Stimulated activated naive B cell treated with anti-CD40 and anti-IgM and Interleukin-4, amounts not matched to agents 10 μg/mL and 1 μg/mL and 100 μg/mL, for 72 hours (primary cell): ENCODE measurements around the gene OCIAD2.
"Not testable (repeated sequence)": the region's sequence is repeated elsewhere in the genome, so short reads cannot be mapped to it uniquely, and the experiment has no call there.

Experiments used
- ATAC-seq, 2 donors: fragments of 150-1000 bp; cut with Tn5 transposase; replicated peaks; 2 replicates each; pipeline ENCODE4 v1.10.0; 2021; ENCODE audit warnings: moderate library complexity in 1 of 2
- DNase-seq: peaks from one replicate; pipeline ENCODE4 v3.0.0; 2021
- H3K27ac Mint-ChIP-seq: one replicate; pipeline ENCODE4 v1.8.0; 2022; ENCODE audit warnings: mild to moderate bottlenecking, mixed read lengths
- H3K27me3 Mint-ChIP-seq, 2 donors: one replicate each; pipeline ENCODE4 v1.8.0; 2022; ENCODE audit warnings: mixed read lengths in 2 of 2
- H3K36me3 Mint-ChIP-seq, 2 donors: one replicate each; pipeline ENCODE4 v1.8.0; 2022; ENCODE audit warnings: mixed read lengths in 2 of 2, mild to moderate bottlenecking in 1 of 2
- H3K4me1 Mint-ChIP-seq, 2 donors: one replicate each; pipeline ENCODE4 v1.8.0; 2022; ENCODE audit warnings: mixed read lengths in 2 of 2, mild to moderate bottlenecking in 1 of 2
- H3K4me3 Mint-ChIP-seq, 2 donors: one replicate each; pipeline ENCODE4 v1.8.0; 2022; ENCODE audit warnings: mild to moderate bottlenecking in 2 of 2, mixed read lengths in 2 of 2, moderate library complexity in 1 of 2
- H3K9me3 Mint-ChIP-seq, 2 donors: one replicate each; pipeline ENCODE4 v1.8.0; 2022; ENCODE audit warnings: mixed read lengths in 2 of 2, mild to moderate bottlenecking in 1 of 2

OCIAD2 gene

GRCh38 chr4:48924416-48924815 is 17.8 kb upstream of the OCIAD2 start:
- no peaks in the 10 kb centered on the region for H3K36me3 Mint-ChIP-seq
- ATAC-seq (no peak), DNase-seq (no peak)
- H3K27me3 Mint-ChIP-seq, result peaks cover 0 to 7% of the 10 kb centered on the region in 2 donors
- no peaks in the 10 kb centered on the region for H3K4me1 Mint-ChIP-seq
- no peak overlapping the region for H3K27ac Mint-ChIP-seq
- peaks cover 0 to 2% of the 10 kb centered on the region in 2 donors for H3K9me3 Mint-ChIP-seq
- no peak overlapping the region for H3K4me3 Mint-ChIP-seq

- H3K9me3 Mint-ChIP-seq, H3K4me1 Mint-ChIP-seq, H3K36me3 Mint-ChIP-seq, H3K27ac Mint-ChIP-seq, ATAC-seq, H3K4me3 Mint-ChIP-seq, DNase-seq: not testable (repeated sequence)
- H3K27me3 Mint-ChIP-seq, result peaks cover 0 to 10% of the 10 kb centered on the region in 2 donors
Measured at GRCh38 chr4:48923065-48923464, 16.5 kb upstream of the OCIAD2 start.

GRCh38 chr4:48914311-48914710 is 7.7 kb upstream of the OCIAD2 start:
- no peaks in the 10 kb centered on the region for H3K4me1 Mint-ChIP-seq
- no peak overlapping the region for H3K27ac Mint-ChIP-seq
- H3K4me3 Mint-ChIP-seq, result no peak overlapping the region
- peaks cover 0 to 6% of the 10 kb centered on the region in 2 donors for H3K27me3 Mint-ChIP-seq
- no peaks in the 10 kb centered on the region for H3K9me3 Mint-ChIP-seq
- DNase-seq (no peak), ATAC-seq (no peak)
- H3K36me3 Mint-ChIP-seq, result no peaks in the 10 kb centered on the region

DNA sequence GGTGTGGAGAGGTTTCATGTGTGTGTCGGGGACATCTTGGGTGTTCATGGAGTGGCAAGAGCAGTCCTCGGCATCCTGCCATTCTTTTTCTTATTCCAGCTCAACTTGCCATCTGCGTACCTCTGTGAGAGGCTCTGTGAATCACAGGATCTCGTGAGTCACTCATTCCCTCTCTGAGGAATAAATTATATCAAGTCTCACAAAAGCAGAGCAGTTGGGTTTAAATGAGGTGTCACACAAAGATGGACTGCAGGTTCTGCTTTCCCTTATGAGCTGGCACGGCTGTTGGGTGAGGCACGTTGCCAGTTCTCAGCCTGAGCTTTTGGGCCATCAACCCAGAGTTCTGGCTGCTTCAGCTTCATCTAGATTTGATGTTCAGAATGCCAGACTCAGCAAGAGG is 6.8 kb upstream of the OCIAD2 start:
- Mint-ChIP-seq H3K36me3 (no peaks in the 10 kb centered on the region), H3K4me3 (no peak overlapping the region), H3K4me1 (peaks cover 0 to 1% of the 10 kb centered on the region in 2 donors), H3K9me3 (no peaks in the 10 kb centered on the region), H3K27me3 (peaks cover 0 to 4% of the 10 kb centered on the region in 2 donors), H3K27ac (no peak overlapping the region)
- DNase-seq (no peak), ATAC-seq (no peak)

- Mint-ChIP-seq H3K4me1 (peaks cover under 1 to 3% of the 10 kb centered on the region in 2 donors), H3K4me3 (no peak overlapping the region), H3K36me3 (no peaks in the 10 kb centered on the region), H3K9me3 (no peaks in the 10 kb centered on the region), H3K27ac (no peak overlapping the region), H3K27me3 (peaks cover 0 to 4% of the 10 kb centered on the region in 2 donors)
- no peak for DNase-seq
- ATAC-seq, result no peak
Measured at GRCh38 chr4:48912349-48912748, 5.8 kb upstream of the OCIAD2 start.

DNA sequence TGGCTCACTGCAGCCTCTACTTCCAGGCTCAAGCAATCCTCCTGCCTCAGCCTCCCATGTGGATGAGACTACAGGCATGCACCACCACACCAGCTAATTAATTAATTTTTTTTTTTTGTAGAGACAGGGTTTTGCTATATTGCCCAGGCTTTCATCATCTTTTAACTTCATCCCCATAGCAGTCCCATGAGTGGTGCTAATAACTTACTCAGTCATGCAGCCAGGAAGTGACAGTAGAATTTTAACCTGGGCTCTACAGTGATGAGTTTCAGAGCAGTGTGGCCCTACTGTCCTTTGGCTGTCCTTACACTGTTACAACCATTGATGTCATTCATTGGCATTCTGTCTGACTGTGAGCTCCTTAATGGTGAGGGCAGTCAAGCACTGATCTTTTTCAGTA is 3.9 kb upstream of the OCIAD2 start:
- Mint-ChIP-seq H3K4me3 (no peak overlapping the region), H3K36me3 (peaks cover 0 to 2% of the 10 kb centered on the region in 2 donors), H3K9me3 (no peaks in the 10 kb centered on the region), H3K27ac (no peak overlapping the region), H3K4me1 (peaks cover 13 to 15% of the 10 kb centered on the region in 2 donors), H3K27me3 (peaks cover 0 to 4% of the 10 kb centered on the region in 2 donors)
- ATAC-seq (no peak), DNase-seq (no peak)

DNA sequence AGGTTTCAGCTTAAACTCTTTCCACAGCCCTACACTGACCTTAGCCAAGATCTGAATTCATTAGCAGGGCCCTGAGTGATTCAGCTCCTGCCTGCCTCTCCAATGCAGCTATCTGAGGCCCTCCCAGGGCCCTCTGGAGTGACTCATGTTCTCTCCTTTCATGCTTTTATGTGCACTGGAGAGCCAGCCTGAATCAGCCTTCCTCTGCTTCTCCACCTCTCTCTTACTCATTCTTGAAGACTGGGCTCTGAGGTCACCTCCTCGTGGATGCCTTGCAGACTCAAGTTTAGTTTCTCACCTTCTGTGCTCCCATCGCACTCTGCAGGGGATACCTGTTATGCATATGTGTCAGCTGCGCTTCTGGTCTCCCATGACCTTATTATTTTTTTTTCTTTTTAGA is 3.1 kb upstream of the OCIAD2 start:
- no peak for DNase-seq
- Mint-ChIP-seq H3K4me3 (no peak overlapping the region), H3K27ac (no peak overlapping the region), H3K36me3 (peaks cover 0 to 4% of the 10 kb centered on the region in 2 donors), H3K9me3 (no peaks in the 10 kb centered on the region), H3K27me3 (peaks cover 0 to 4% of the 10 kb centered on the region in 2 donors), H3K4me1 (peaks cover 20 to 23% of the 10 kb centered on the region in 2 donors)
- ATAC-seq, result no peak

DNA sequence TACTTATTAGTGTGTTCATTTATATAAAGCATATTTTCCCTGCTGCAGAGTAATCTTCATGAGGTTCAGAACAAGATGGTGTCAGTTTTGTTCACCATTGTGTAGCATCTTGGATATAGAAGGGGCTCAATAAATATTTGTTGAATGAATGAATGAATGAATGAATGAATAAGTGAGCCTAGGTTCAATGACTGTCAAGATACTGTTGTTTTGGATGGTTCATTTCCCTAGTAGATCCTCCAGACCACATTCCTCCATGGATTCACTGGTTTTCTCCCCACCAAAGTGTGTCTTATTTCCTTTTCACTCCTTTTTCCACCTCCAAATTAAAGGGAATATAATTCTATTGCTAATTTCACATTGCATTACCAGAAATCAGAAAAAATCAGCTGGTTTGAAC is 2.1 kb upstream of the OCIAD2 start:
- no peaks in the 10 kb centered on the region for H3K9me3 Mint-ChIP-seq
- no peak overlapping the region for H3K27ac Mint-ChIP-seq
- ATAC-seq (no peak), DNase-seq (no peak)
- peaks cover 0 to 4% of the 10 kb centered on the region in 2 donors for H3K27me3 Mint-ChIP-seq
- peaks cover 22 to 26% of the 10 kb centered on the region in 2 donors for H3K4me1 Mint-ChIP-seq
- no peak overlapping the region for H3K4me3 Mint-ChIP-seq
- H3K36me3 Mint-ChIP-seq, result peaks cover 0 to 7% of the 10 kb centered on the region in 2 donors

DNA sequence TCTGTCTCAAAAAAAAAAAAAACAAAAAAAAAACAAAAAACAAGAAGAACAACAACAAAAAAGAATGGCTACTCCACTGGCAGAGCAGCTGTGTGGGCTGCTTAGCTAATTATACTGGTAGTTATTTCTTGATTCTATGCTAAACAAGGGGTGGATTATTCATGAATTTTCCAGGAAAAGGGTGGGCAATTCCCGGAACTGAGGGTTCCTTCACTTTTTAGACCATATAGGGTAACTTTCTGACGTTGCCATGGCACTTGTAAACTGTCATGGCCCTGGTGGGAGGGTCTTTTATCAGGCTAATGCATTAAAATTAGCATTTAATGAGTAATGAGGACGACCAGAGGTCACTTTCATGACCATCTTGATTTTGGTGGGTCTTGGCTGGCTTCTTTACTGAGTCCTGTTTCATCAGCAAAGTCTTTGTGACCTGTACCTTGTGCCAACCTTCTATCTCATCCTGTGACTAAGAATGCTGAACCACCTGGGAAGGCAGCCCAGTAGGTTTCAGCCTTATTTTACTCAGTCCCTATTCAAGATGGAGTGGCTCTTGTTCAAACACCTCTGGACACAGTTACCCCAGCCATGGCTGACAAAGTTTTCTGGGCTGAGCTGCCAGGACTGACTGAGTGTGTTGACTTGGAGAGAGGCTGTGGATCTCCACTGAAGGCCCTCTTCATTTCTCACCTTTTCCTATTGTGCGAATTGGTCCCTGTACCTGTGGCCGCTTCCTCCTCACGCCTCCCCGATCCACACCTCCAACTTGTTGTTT is 1.3 kb upstream of the OCIAD2 start:
- peaks cover 0 to 4% of the 10 kb centered on the region in 2 donors for H3K27me3 Mint-ChIP-seq
- H3K4me3 Mint-ChIP-seq, result no peak overlapping the region
- no peak for DNase-seq
- no peaks in the 10 kb centered on the region for H3K9me3 Mint-ChIP-seq
- peaks cover 24 to 26% of the 10 kb centered on the region in 2 donors for H3K4me1 Mint-ChIP-seq
- H3K36me3 Mint-ChIP-seq, result peaks cover 3 to 9% of the 10 kb centered on the region in 2 donors
- H3K27ac Mint-ChIP-seq, result peak overlapping the region; percentile 38
- no peak for ATAC-seq

GRCh38 chr4:48905363-48906015 is 1.1 kb downstream of the OCIAD2 start:
- peaks cover 26 to 32% of the 10 kb centered on the region in 2 donors for H3K4me1 Mint-ChIP-seq
- DNase-seq, result no peak
- no peaks in the 10 kb centered on the region for H3K27me3 Mint-ChIP-seq
- peak overlapping the region; percentile 71 for H3K27ac Mint-ChIP-seq
- H3K4me3 Mint-ChIP-seq, result peak overlapping the region; percentile 80 to 98
- no peak for ATAC-seq
- no peaks in the 10 kb centered on the region for H3K9me3 Mint-ChIP-seq
- peaks cover 18 to 19% of the 10 kb centered on the region in 2 donors for H3K36me3 Mint-ChIP-seq

DNA sequence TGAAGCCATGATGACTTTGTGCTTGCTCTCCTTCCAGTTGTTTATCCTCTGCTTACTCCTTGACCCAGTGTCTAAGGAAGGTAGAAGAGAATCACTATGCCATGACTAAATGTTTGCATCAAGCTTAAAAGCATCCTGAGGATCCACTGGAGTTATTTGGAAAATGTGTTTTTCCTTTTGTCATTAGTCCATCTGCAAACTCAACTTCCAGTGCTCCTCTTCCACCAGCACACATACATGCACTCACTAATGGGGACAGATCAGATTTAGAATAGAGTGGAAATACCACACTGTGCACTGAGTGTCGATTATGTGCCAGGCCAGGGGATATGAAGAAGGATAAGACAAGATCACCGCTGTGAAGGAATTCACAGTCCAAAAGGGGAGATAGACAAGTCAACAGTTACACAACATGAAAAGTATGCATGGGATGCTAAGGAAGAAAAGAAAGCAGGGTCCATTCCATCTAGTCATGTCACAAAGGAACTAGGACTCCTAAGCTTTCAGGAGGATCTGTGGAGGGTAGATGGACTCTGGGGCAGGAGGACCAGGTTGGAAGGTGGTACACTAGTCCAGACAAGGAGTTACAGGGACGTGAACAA is 1.9 kb downstream of the OCIAD2 start:
- no peak for DNase-seq
- H3K27me3 Mint-ChIP-seq, result no peaks in the 10 kb centered on the region
- H3K36me3 Mint-ChIP-seq, result peaks cover 19 to 20% of the 10 kb centered on the region in 2 donors
- ATAC-seq, result no peak
- no peaks in the 10 kb centered on the region for H3K9me3 Mint-ChIP-seq
- peak overlapping the region; percentile 33 to 98 for H3K4me3 Mint-ChIP-seq
- peaks cover 29 to 38% of the 10 kb centered on the region in 2 donors for H3K4me1 Mint-ChIP-seq
- H3K27ac Mint-ChIP-seq, result no peak overlapping the region

GRCh38 chr4:48904101-48904500 is 2.5 kb downstream of the OCIAD2 start:
- H3K27ac Mint-ChIP-seq, result no peak overlapping the region
- no peak overlapping the region for H3K4me3 Mint-ChIP-seq
- H3K9me3 Mint-ChIP-seq, result no peaks in the 10 kb centered on the region
- peaks cover 35 to 44% of the 10 kb centered on the region in 2 donors for H3K4me1 Mint-ChIP-seq
- ATAC-seq (no peak), DNase-seq (no peak)
- no peaks in the 10 kb centered on the region for H3K27me3 Mint-ChIP-seq
- peaks cover 19 to 25% of the 10 kb centered on the region in 2 donors for H3K36me3 Mint-ChIP-seq

GRCh38 chr4:48902266-48902665 is 4.3 kb downstream of the OCIAD2 start:
- ATAC-seq (no peak), DNase-seq (no peak)
- H3K36me3 Mint-ChIP-seq, result peaks cover 24 to 33% of the 10 kb centered on the region in 2 donors
- H3K9me3 Mint-ChIP-seq, result no peaks in the 10 kb centered on the region
- peaks cover 33 to 54% of the 10 kb centered on the region in 2 donors for H3K4me1 Mint-ChIP-seq
- no peak overlapping the region for H3K27ac Mint-ChIP-seq
- no peaks in the 10 kb centered on the region for H3K27me3 Mint-ChIP-seq
- no peak overlapping the region for H3K4me3 Mint-ChIP-seq

GRCh38 chr4:48901196-48901595 is 5.4 kb downstream of the OCIAD2 start:
- Mint-ChIP-seq H3K36me3 (peaks cover 30 to 42% of the 10 kb centered on the region in 2 donors), H3K27me3 (no peaks in the 10 kb centered on the region), H3K27ac (no peak overlapping the region), H3K4me1 (peaks cover 26 to 45% of the 10 kb centered on the region in 2 donors), H3K4me3 (no peak overlapping the region), H3K9me3 (no peaks in the 10 kb centered on the region)
- ATAC-seq, result no peak
- no peak for DNase-seq
